ENCODE results near the gene OR52B2. TPM values are rescaled to one million over a fixed set of nuclear protein-coding genes. Genes with fewer than 3 reads are reported as not detected.

Gene OR52B2
- total and polyA plus RNA-seq, 2 experiments from 2014 or later: not detected

GRCh38 chr11:6132431-6132830, 37.7 kb downstream of the OR52B2 start (continued):
- no peak for TF ChIP-seq EZH2 (IDR thresholded peaks at IDR 0.05; ENCODE audit: low read depth, unreplicated experiment)
- no peak for TF ChIP-seq ZNF114 (CRISPR knock-in tag; IDR thresholded peaks at IDR 0.05)

- no peaks in the 10 kb centered on the region for H3K27me3 Mint-ChIP-seq (ENCODE audit: insufficient read depth, low read depth, poor library complexity)
- H3K4me3 Mint-ChIP-seq: no peak overlapping the region
- no peaks in the 10 kb centered on the region for H3K4me1 ChIP-seq (ENCODE audit: insufficient read depth)
- H4K20me1 ChIP-seq (replicated peaks; ENCODE audit: insufficient read depth): no peaks in the 10 kb centered on the region
- H3K79me2 ChIP-seq (replicated peaks; ENCODE audit: insufficient read depth): no peaks in the 10 kb centered on the region
- H3K27ac ChIP-seq (ENCODE audit: low read depth): no peak overlapping the region
- H3K36me3 ChIP-seq (ENCODE audit: insufficient read depth): no peaks in the 10 kb centered on the region
- no peak overlapping the region for H3K4me3 ChIP-seq
- no peaks in the 10 kb centered on the region for H3K36me3 Mint-ChIP-seq (ENCODE audit: low read depth)
- TF ChIP-seq ZNF331 (CRISPR knock-in tag; IDR thresholded peaks at IDR 0.05; ENCODE audit: low read depth) (no peak), EZH2phosphoT487 (IDR thresholded peaks at IDR 0.05; ENCODE audit: unreplicated experiment) (no peak), EZH2 (IDR thresholded peaks at IDR 0.05; ENCODE audit: low read depth, unreplicated experiment) (no peak), CREB1 (CRISPR knock-in tag; IDR thresholded peaks at IDR 0.05; ENCODE audit: low read depth) (no peak), NANOG (IDR thresholded peaks at IDR 0.05; ENCODE audit: borderline replicate concordance) (no peak), ZNF114 (CRISPR knock-in tag; IDR thresholded peaks at IDR 0.05) (no peak), JUNB (IDR thresholded peaks at IDR 0.05; ENCODE audit: unreplicated experiment) (no peak), POLR2AphosphoS5 (IDR thresholded peaks at IDR 0.05; ENCODE audit: low read depth) (no peak), CTCF (conservative IDR thresholded peaks at IDR 0.05; ENCODE audit: low read depth in 2 of 2) (no peak)
- no peaks in the 10 kb centered on the region for H3K9me2 ChIP-seq (ENCODE audit: insufficient read depth)
- no peaks in the 10 kb centered on the region for H3K27me3 ChIP-seq (ENCODE audit: insufficient read depth)
- H2AFZ ChIP-seq: no peak overlapping the region
- no peak overlapping the region for H3K27ac Mint-ChIP-seq
- H3K9me3 Mint-ChIP-seq: no peaks in the 10 kb centered on the region
- ATAC-seq (no peak), DNase-seq (ENCODE audit: low spot score) (no peak)
- no peaks in the 10 kb centered on the region for H3F3A ChIP-seq (replicated peaks; ENCODE audit: low read depth)
- no peak overlapping the region for H3K4me2 ChIP-seq
- no peaks in the 10 kb centered on the region for H3K4me1 Mint-ChIP-seq
Measured at GRCh38 chr11:6129635-6130034, 40.5 kb downstream of the OR52B2 start.

DNA sequence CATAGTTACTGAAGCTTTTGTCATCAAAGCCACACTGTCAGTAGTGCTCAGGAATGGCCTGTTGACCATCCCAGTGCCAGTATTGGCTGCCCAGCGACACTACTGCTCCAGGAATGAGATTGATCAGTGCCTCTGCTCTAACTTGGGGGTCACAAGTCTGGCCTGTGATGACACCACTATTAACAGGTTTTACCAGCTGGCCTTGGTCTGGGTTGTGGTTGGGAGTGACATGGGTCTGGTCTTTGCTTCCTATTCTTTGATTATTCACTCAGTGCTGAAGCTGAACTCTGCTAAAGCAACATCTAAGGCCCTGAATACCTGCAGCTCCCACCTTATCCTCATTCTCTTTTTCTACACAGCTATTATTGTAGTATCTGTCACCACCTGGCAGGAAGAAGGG, 41.1 kb downstream of the OR52B2 start:
- Histone ChIP-seq H3K27ac (ENCODE audit: low read depth) (no peak overlapping the region), H3K4me1 (ENCODE audit: insufficient read depth) (no peaks in the 10 kb centered on the region), H3K4me2 (no peak overlapping the region), H3K79me2 (replicated peaks; ENCODE audit: insufficient read depth) (no peaks in the 10 kb centered on the region), H3K9me2 (ENCODE audit: insufficient read depth) (no peaks in the 10 kb centered on the region), H4K20me1 (replicated peaks; ENCODE audit: insufficient read depth) (no peaks in the 10 kb centered on the region), H3K36me3 (ENCODE audit: insufficient read depth) (no peaks in the 10 kb centered on the region), H3F3A (replicated peaks; ENCODE audit: low read depth) (no peaks in the 10 kb centered on the region), H2AFZ (no peak overlapping the region), H3K27me3 (ENCODE audit: insufficient read depth) (no peaks in the 10 kb centered on the region), H3K4me3 (no peak overlapping the region)
- DNase-seq (ENCODE audit: low spot score) (no peak), ATAC-seq (no peak)
- Mint-ChIP-seq H3K27ac (no peak overlapping the region), H3K36me3 (ENCODE audit: low read depth) (no peaks in the 10 kb centered on the region), H3K9me3 (no peaks in the 10 kb centered on the region), H3K4me1 (no peaks in the 10 kb centered on the region), H3K27me3 (ENCODE audit: insufficient read depth, low read depth, poor library complexity) (no peaks in the 10 kb centered on the region), H3K4me3 (no peak overlapping the region)
- TF ChIP-seq EZH2phosphoT487 (IDR thresholded peaks at IDR 0.05; ENCODE audit: unreplicated experiment): no peak
- TF ChIP-seq CREB1 (CRISPR knock-in tag; IDR thresholded peaks at IDR 0.05; ENCODE audit: low read depth): no peak
- TF ChIP-seq CTCF (conservative IDR thresholded peaks at IDR 0.05; ENCODE audit: low read depth in 2 of 2): no peak
- no peak for TF ChIP-seq ZNF114 (CRISPR knock-in tag; IDR thresholded peaks at IDR 0.05)
- no peak for TF ChIP-seq STAT1 (IDR thresholded peaks at IDR 0.05; ENCODE audit: unreplicated experiment)
- TF ChIP-seq, protein P1, sequence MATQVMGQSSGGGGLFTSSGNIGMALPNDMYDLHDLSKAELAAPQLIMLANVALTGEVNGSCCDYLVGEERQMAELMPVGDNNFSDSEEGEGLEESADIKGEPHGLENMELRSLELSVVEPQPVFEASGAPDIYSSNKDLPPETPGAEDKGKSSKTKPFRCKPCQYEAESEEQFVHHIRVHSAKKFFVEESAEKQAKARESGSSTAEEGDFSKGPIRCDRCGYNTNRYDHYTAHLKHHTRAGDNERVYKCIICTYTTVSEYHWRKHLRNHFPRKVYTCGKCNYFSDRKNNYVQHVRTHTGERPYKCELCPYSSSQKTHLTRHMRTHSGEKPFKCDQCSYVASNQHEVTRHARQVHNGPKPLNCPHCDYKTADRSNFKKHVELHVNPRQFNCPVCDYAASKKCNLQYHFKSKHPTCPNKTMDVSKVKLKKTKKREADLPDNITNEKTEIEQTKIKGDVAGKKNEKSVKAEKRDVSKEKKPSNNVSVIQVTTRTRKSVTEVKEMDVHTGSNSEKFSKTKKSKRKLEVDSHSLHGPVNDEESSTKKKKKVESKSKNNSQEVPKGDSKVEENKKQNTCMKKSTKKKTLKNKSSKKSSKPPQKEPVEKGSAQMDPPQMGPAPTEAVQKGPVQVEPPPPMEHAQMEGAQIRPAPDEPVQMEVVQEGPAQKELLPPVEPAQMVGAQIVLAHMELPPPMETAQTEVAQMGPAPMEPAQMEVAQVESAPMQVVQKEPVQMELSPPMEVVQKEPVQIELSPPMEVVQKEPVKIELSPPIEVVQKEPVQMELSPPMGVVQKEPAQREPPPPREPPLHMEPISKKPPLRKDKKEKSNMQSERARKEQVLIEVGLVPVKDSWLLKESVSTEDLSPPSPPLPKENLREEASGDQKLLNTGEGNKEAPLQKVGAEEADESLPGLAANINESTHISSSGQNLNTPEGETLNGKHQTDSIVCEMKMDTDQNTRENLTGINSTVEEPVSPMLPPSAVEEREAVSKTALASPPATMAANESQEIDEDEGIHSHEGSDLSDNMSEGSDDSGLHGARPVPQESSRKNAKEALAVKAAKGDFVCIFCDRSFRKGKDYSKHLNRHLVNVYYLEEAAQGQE (IDR thresholded peaks at IDR 0.05; ENCODE audit: unreplicated experiment): no peak
- TF ChIP-seq ZNF331 (CRISPR knock-in tag; IDR thresholded peaks at IDR 0.05; ENCODE audit: low read depth): no peak
